ENCODE data around the gene TMEM131. TPM values are rescaled to one million over a fixed set of nuclear protein-coding genes. Genes with fewer than 3 reads are reported as not detected.

The TMEM131 gene
- total and polyA plus RNA-seq, 10 of the 15 experiments (the other 5 are each of a cell fraction or from before 2014, with no cell fraction given), result 6.0 to 48.2 (median 23.2) TPM

DNA sequence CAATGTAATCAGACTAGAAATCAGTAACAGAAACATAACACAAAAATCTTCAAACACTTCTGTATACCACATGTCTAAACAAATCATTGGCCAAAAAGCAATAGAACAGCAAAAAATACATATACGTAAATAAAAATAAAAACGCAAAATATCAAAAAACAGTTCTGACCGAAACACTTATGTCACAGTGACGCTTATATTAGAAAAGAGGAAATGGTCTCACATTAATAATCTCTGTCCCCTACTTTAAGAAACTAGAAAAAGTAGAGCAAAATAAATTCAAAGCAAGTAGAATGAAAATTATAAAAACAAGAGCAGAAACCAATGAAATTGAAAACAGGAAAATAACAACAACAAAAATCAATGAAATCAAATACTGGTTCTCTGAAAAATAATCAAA is 41.9 kb downstream of the TMEM131 start (continued):
- TF ChIP-seq NFIC (IDR thresholded peaks at IDR 0.05; ENCODE audit: low read depth, low read length), result peak; percentile 54; the same call in 1 of the 2 replicates

DNA sequence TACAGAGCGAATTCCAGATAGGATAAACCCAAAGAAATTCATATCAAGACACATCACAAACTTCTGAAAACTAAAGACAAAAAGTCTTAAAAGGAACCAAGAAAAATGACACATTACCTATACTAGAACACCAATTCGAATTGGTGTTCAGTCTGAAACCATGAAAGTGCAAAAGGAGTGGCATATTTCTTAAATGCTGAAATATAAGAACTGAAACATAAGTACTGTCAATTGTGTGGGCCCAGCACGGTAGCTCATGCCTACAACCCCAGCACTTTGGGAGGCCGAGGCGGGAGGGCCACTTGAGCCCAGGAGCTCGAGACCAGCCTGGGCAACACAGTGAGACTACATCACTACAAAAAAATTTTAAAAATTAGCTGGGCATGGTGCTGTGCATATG is 43.4 kb downstream of the TMEM131 start:
- DNase-seq (ENCODE audit: low read depth, low spot score) (no peak), ATAC-seq (peak; percentile 65), FAIRE-seq (peak; percentile 44)
- no TSS peak for BruUV-seq (replicated peaks)
- H3K4me1 ChIP-seq (ENCODE audit: control insufficient read depth, insufficient read depth, low read length), result peaks cover 38% of the 10 kb centered on the region
- H3K27me3 ChIP-seq (replicated peaks in 1 of 2; ENCODE audit: control insufficient read depth in 2 of 2, insufficient read depth in 2 of 2, low read length in 1 of 2), result no peaks in the 10 kb centered on the region
- no peak overlapping the region for H3K9ac ChIP-seq (ENCODE audit: control insufficient read depth, insufficient read depth, low read length)
- ChIA-PET CTCF (interaction anchor here (0.9 to 4.2 kb wide), 5 partner anchors 10 to 145 kb away, joined by 3 to 13 read pairs (median 4); no protein-coding TSS in a partner anchor), RAD21 (ENCODE audit: unreplicated experiment) (interaction anchor here (0.7 to 4.9 kb wide), 9 partner anchors 10 to 76 kb away, joined by 4 to 28 read pairs (median 5); no protein-coding TSS in a partner anchor), POLR2A (interaction anchor here (0.7 to 2.3 kb wide), 4 partner anchors 9 to 22 kb away, joined by 3 to 8 read pairs (median 4); no protein-coding TSS in a partner anchor), SMC1A (ENCODE audit: uncharacterized antibody, unreplicated experiment) (interaction anchor here (0.7 to 6.2 kb wide), 14 partner anchors 9 to 203 kb away, joined by 3 to 35 read pairs (median 6); no protein-coding TSS in a partner anchor)
- H3K27ac ChIP-seq (ENCODE audit: control insufficient read depth, insufficient read depth), result no peak overlapping the region
- H3K36me3 ChIP-seq (ENCODE audit: control insufficient read depth in 2 of 2, insufficient read depth in 2 of 2, low read length in 1 of 2), result no peaks in the 10 kb centered on the region; a peak in 1 of 4 replicates
- no peak overlapping the region for H3K4me3 ChIP-seq
- TF ChIP-seq SMARCA5 (IDR thresholded peaks at IDR 0.05) (0 out of 2 replicates have a peak, but pooled peaks have one; percentile 42), JUNB (IDR thresholded peaks at IDR 0.05) (0 out of 2 replicates have a peak, but pooled peaks have one; percentile 7), CREM (IDR thresholded peaks at IDR 0.05; ENCODE audit: low read depth) (0 out of 2 replicates have a peak, but pooled peaks have one; percentile 24), ZNF24 (IDR thresholded peaks at IDR 0.05) (0 out of 2 replicates have a peak, but pooled peaks have one; percentile 29), SPI1 (IDR thresholded peaks at IDR 0.05; ENCODE audit: borderline replicate concordance, insufficient read depth, low read depth, low read length) (peak; percentile 5; the same call in 1 of the 2 replicates)
- TF ChIP-seq, protein P1, sequence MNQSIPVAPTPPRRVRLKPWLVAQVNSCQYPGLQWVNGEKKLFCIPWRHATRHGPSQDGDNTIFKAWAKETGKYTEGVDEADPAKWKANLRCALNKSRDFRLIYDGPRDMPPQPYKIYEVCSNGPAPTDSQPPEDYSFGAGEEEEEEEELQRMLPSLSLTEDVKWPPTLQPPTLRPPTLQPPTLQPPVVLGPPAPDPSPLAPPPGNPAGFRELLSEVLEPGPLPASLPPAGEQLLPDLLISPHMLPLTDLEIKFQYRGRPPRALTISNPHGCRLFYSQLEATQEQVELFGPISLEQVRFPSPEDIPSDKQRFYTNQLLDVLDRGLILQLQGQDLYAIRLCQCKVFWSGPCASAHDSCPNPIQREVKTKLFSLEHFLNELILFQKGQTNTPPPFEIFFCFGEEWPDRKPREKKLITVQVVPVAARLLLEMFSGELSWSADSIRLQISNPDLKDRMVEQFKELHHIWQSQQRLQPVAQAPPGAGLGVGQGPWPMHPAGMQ (IDR thresholded peaks at IDR 0.05; ENCODE audit: borderline replicate concordance), result no peak
- H4K20me1 ChIP-seq (ENCODE audit: control insufficient read depth, insufficient read depth), result peaks cover 2% of the 10 kb centered on the region; the same call in 1 of the 2 replicates
- in situ Hi-C loops (cut with MboI) (no loop called here), intact Hi-C loops (cut with micrococcal nuclease; ENCODE audit: unreplicated experiment) (loop anchor here (10.0 kb wide), 1 partner anchor 432 kb away; no protein-coding TSS in a partner anchor)
- H3K79me2 ChIP-seq (ENCODE audit: control insufficient read depth, insufficient read depth, low read length), result peaks cover 65% of the 10 kb centered on the region
- peak overlapping the region; percentile 0; the same call in 1 of the 2 replicates for H3K4me2 ChIP-seq (ENCODE audit: control insufficient read depth, insufficient read depth)
- H2AFZ ChIP-seq (ENCODE audit: control insufficient read depth, low read depth, low read length), result no peak overlapping the region
- WGBS (ENCODE audit: insufficient coverage, insufficient replicate concordance, low lambda C conversion rate, missing lambda C conversion rate), result 74% methylated on average over 6 of the region's 6 CpGs
- H3K9me3 ChIP-seq (replicated peaks; ENCODE audit: control insufficient read depth, insufficient read depth, low read length), result peaks cover 4% of the 10 kb centered on the region; the same call in 2 of the 3 replicates

Data from GM12878 (cell line).